ENCODE results near the gene CDK5RAP3.

DNA sequence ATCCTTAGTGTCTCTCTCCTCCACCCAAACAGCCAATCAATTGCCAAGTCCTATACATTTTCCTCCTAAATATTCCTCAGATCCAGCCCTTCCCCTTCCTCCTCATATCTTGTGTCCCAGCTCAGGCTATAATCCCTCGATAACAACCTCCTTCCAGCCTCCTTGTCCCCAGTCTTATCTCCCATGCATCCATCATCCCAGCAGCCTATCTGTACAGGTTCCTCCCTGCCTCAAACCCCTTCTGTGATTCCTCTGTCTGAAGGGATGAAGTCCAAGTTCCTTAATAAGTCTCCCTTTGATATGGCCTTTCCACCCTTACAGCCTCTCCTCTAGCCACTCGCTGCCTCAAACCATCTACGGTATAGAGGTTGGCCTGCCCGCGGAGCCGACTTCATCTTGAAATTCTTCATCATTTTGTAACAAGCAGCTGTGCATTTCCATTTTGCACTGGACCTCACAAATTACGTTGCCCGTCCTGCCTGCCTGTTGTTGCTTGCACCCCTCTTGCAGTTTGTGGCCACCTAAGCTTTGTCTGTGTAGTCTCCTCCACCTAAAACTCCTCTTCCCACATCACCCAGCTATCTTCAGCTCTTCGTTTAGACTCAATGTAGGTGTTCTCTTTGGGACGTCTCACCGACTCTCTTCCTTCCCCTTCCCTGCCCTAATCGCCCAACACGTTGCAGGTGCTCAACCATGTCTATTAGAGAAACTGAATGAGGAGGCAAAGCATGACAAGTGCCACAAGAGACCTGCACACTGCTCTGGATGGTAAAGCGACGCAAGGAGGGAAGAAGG is 786 bp upstream of the CDK5RAP3 start:
- TF ChIP-seq POLR2AphosphoS5 (IDR thresholded peaks at IDR 0.05; ENCODE audit: borderline replicate concordance, low read depth, low read length), result no peak
- no peak for TF ChIP-seq EZH2 (IDR thresholded peaks at IDR 0.05)
- no peak for TF ChIP-seq FOXP2 (optimal IDR thresholded peaks at IDR 0.05; ENCODE audit: control extremely low read depth, extremely low read length, insufficient read depth)

All from SK-N-MC (cell line).